Stimulated activated CD8-positive, alpha-beta memory T cell treated with anti-CD3 and anti-CD28 coated beads, Interleukin-15, amount 100 ng/mL, for 4 hours (primary cell): ENCODE results near the gene AMBRA1.
A peak's percentile ranks its signal among the peaks of the same experiment; 100 is the strongest.

Experiments used
- DNase-seq, 2 donors: peaks; one replicate each; pipeline ENCODE4 v3.0.0-alpha.2; 2020; ENCODE audit warnings: low read depth in 2 of 2

The AMBRA1 gene

GRCh38 chr11:46348566-46349401 lies 245.0 kb downstream of the AMBRA1 start:
- peak in 1 of 2 donors; percentile 47 for DNase-seq

DNA sequence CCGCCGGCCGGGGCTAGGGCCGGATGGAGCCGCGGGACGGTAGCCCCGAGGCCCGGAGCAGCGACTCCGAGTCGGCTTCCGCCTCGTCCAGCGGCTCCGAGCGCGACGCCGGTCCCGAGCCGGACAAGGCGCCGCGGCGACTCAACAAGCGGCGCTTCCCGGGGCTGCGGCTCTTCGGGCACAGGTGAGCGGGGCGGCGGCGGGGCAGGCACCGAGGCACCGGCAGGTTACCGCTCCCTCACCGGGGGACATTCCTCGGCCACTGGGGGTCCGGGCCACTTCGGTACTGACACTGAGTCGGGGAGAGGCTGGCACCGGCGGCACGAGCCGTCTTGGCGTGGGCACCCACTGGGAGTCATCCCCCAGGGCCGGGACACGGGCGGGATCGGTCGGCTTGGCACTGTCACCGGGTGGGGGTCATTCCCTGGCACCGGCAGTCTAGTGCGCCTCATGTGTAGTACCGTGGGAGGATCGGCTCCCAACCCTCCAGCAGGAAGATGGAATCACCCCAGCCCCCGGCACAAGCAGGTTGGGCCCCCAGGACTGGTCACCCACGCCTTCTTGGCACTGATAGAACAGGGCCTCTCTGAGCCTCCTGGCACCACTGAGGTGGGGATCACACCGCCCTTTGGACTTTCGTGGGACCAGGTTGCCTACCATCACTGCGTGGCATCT lies 246.0 kb downstream of the AMBRA1 start:
- no peak for DNase-seq

DNA sequence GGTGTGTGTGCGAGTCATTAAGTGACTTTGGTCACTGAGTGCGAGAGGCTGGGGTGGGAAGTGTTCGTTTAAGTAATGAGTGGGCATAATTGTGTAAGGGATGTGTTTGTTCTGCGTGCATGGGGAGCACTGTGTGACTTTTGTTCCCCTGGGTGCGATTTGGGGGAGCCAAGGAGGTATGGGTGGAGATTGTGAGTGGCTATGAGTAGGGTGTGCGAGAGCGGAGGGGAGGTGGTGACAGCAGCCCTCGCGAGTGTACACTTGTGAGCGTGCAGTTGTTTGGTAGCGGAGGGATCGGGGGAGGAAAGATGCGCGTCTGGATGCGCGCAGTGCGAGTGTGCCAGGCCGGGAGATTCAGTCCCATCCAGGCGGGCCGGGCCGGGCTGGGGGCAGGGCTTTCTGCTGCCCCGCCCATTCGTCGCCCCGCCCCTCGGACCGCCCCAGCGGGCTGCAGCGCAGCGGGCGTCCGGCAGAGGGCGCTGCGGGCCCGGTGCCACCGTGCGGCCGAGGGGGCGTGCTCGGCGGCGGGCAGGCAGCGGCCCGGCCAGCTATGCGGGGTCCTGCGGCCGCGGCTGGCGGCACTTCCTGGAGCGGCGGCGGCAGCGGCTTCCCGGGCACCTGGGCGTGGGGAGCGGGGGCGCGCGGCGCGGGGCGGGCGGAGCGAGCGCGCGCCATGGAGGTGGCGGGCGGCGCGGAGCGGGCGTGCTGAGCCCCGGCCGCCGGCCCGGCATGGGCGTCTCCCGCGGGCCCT lies 246.8 kb downstream of the AMBRA1 start, which contains the start of gene DGKZ:
DGKZ (plus strand) TSS at position 578 of the 751 bp plus-strand sequence. CDS start 197 bp downstream, outside the sequence.
- peak; percentile 69 to 85 for DNase-seq
